A549 (cell line): ENCODE measurements around the gene PHACTR2. TPM values are rescaled to one million over a fixed set of nuclear protein-coding genes. Genes with fewer than 3 reads are reported as not detected.

ENCODE experiments used
- ATAC-seq, 2 experiments: fragments of 200-7000 bp in 1 of 2; fragments of >200 bp in 1 of 2; cut with Nextera tagmentation in 1 of 2; cut with Tn5 transposase in 1 of 2; 3 replicates each; pipeline versions ENCODE4 v1.8.0 to v1.9.1; 2018 to 2020; ENCODE audit warnings: mild to moderate bottlenecking in 1 of 2, moderate library complexity in 1 of 2
- CTCF ChIA-PET: fragments of 300-600 bp; sonication (Branson Sonifier 250); formaldehyde crosslinking; extraction: SDS; loops from one replicate; lab custom pipeline; 2021; ENCODE audit warnings: antibody characterized with exemption, inconsistent platforms; lab: Yijun Ruan, JAX
- POLR2A ChIA-PET: fragments of 350-600 bp; formaldehyde crosslinking; extraction: SDS; loops from one replicate; lab custom pipeline; 2021; ENCODE audit warnings: antibody characterized with exemption, inconsistent platforms; lab: Yijun Ruan, JAX
- DNase-seq, 2 experiments: peaks; one replicate each; pipeline versions ENCODE4 v3.0.0 to v3.0.0-alpha.2; 2011 to 2016; ENCODE audit warnings: low read depth in 1 of 2, low spot score in 1 of 2
- FAIRE-seq: peaks from 2 replicates; lab custom pipeline; 2011; peaks lifted over from hg19 to GRCh38; lab: Jason Lieb, UNC
- H3K27ac ChIP-seq, 2 experiments: fragments of >200 bp; sonication (Bioruptor Twin); formaldehyde crosslinking; 3 replicates each; pipeline ENCODE4 v1.5.1; 2016 to 2017
- H3K4me1 ChIP-seq: fragments of >200 bp; sonication (Bioruptor Twin); formaldehyde crosslinking; 3 replicates; pipeline ENCODE4 v1.6.1; 2016
- H3K4me2 ChIP-seq: fragments of >200 bp; sonication (Bioruptor Twin); formaldehyde crosslinking; 3 replicates; pipeline ENCODE4 v1.6.1; 2016
- H3K4me3 ChIP-seq: fragments of >200 bp; sonication (Bioruptor Twin); formaldehyde crosslinking; 3 replicates; pipeline ENCODE4 v1.5.1; 2016
- H3K9me3 ChIP-seq: fragments of >200 bp; sonication (Bioruptor Twin); formaldehyde crosslinking; 3 replicates; pipeline ENCODE4 v1.6.1; 2016
- ATOH8 ChIP-seq: fragments of 250-450 bp; sonication (Bioruptor Pico); IDR thresholded peaks from 2 replicates; pipeline ENCODE4 v1.5.0; 2020; ENCODE audit warnings: low read depth, mild to moderate bottlenecking, moderate library complexity
- CBX2 ChIP-seq: fragments of 200-600 bp; sonication (generic); IDR thresholded peaks from 2 replicates; pipeline ENCODE4 v1.6.1; 2016; ENCODE audit warnings: low read depth, mild to moderate bottlenecking, borderline replicate concordance
- CBX8 ChIP-seq: fragments of 200-600 bp; sonication (generic); IDR thresholded peaks from 2 replicates; pipeline ENCODE4 v1.6.1; 2016
- CTCF ChIP-seq: fragments of >200 bp; sonication (Bioruptor Twin); formaldehyde crosslinking; IDR thresholded peaks from 3 replicates; pipeline ENCODE4 v1.5.1; 2016
- FOSL2 ChIP-seq, 2 experiments: fragments of 450-650 bp in 1 of 2; fragments of >200 bp in 1 of 2; sonication (Bioruptor Twin) in 1 of 2; formaldehyde crosslinking; IDR thresholded peaks; 2 replicates each; pipeline versions ENCODE4 v1.5.0 to v1.6.1; 2016 to 2020; ENCODE audit warnings: mild to moderate bottlenecking in 1 of 2, moderate library complexity in 1 of 2
- HES2 ChIP-seq: fragments of >200 bp; sonication (Bioruptor Twin); formaldehyde crosslinking; IDR thresholded peaks from 2 replicates; pipeline ENCODE4 v1.6.1; 2016
- MAZ ChIP-seq: fragments of 150-350 bp; IDR thresholded peaks from 2 replicates; pipeline ENCODE4 v1.6.1; 2014; ENCODE audit warnings: antibody characterized with exemption, low read depth, low read length, borderline replicate concordance
- PHF8 ChIP-seq: fragments of 200-600 bp; sonication (generic); IDR thresholded peaks from 2 replicates; pipeline ENCODE4 v1.6.1; 2016; ENCODE audit warnings: low read depth, mild to moderate bottlenecking, antibody characterized with exemption, moderate library complexity, borderline replicate concordance
- RNF2 ChIP-seq: fragments of 200-600 bp; sonication (generic); IDR thresholded peaks from 2 replicates; pipeline ENCODE4 v1.6.1; 2016; ENCODE audit warnings: low read depth, mild to moderate bottlenecking, antibody characterized with exemption, moderate library complexity, borderline replicate concordance
- SREBF2 ChIP-seq: fragments of 450-650 bp; IDR thresholded peaks from 2 replicates; pipeline ENCODE4 v1.6.1; 2014; ENCODE audit warnings: mild to moderate bottlenecking, moderate library complexity
- USF2 ChIP-seq: fragments of 450-650 bp; IDR thresholded peaks from 2 replicates; pipeline ENCODE4 v1.6.1; 2014; ENCODE audit warnings: antibody characterized with exemption
- ZFP36 ChIP-seq: fragments of 450-650 bp; IDR thresholded peaks from 2 replicates; pipeline ENCODE4 v1.6.1; 2014; ENCODE audit warnings: borderline replicate concordance; ENCODE audit not compliant: partially characterized antibody
- ZNF302 ChIP-seq: fragments of 250-450 bp; sonication (Bioruptor Pico); IDR thresholded peaks from 2 replicates; pipeline ENCODE4 v1.9.0; 2021; ENCODE audit warnings: inconsistent platforms, mild to moderate bottlenecking, moderate library complexity
- ZSCAN20 ChIP-seq: fragments of 250-450 bp; sonication (Bioruptor Pico); IDR thresholded peaks from 2 replicates; pipeline ENCODE4 v1.8.0; 2022; ENCODE audit warnings: mild to moderate bottlenecking, moderate library complexity
- WGBS: methylation state at CpG from one replicate; pipeline ENCODE4 v1.1.6; 2017; ENCODE audit errors: missing lambda C conversion rate; 5-methylcytosine and 5-hydroxymethylcytosine counted together
- polyA plus RNA-seq, 4 experiments: library from polyadenylated mRNA; depleted of rRNA in 3 of 4; stranded (reverse); fragments of >200 nt; fragmentation: RNase III in 1 of 4; extraction: RNeasy Plus Mini Kit Qiagen cat#74134 plus additional on column Dnase treatment in 1 of 4; gene quantifications; 2 replicates in 3 of 4; 3 replicates in 1 of 4; pipeline ENCODE4 v1.2.3, GENCODE V29; 2011 to 2017
- TF ChIP-seq, protein P1 (sequence below): fragments of 250-450 bp; sonication (Bioruptor Pico); IDR thresholded peaks from 2 replicates; pipeline ENCODE4 v1.5.0; 2021; ENCODE audit warnings: mild to moderate bottlenecking, moderate library complexity, borderline replicate concordance
- TF ChIP-seq, protein P2 (sequence below): fragments of 200-600 bp; sonication (generic); IDR thresholded peaks from 2 replicates; pipeline ENCODE4 v1.6.1; 2016; ENCODE audit warnings: antibody characterized with exemption, mild to moderate bottlenecking, moderate library complexity
- TF ChIP-seq, protein P3 (sequence below): IDR thresholded peaks from 2 replicates; pipeline ENCODE4 v1.6.1; 2012; ENCODE audit warnings: low read depth, borderline replicate concordance

PHACTR2 gene
- polyA plus RNA-seq, 2 of the 4 experiments (the other 2 are of a cell fraction), result 2.5 to 10.4 TPM

- H3K9me3 ChIP-seq, result no peaks in the 10 kb centered on the region
- FAIRE-seq, result no peak
- ChIA-PET CTCF (interaction anchor here (0.9 kb wide), 1 partner anchor 17 kb away, joined by 4 read pairs; no protein-coding TSS in a partner anchor), POLR2A (no interaction called here)
- TF ChIP-seq HES2 (no peak), CBX8 (no peak), ZFP36 (no peak), ZSCAN20 (CRISPR knock-in tag) (no peak), CTCF (no peak), SREBF2 (no peak), ZNF302 (CRISPR knock-in tag) (no peak), MAZ (no peak), RNF2 (no peak), USF2 (no peak), FOSL2 (IDR thresholded peaks at IDR 0.05) (no peak), FOSL2 (CRISPR knock-in tag; IDR thresholded peaks at IDR 0.05) (no peak), ATOH8 (CRISPR knock-in tag) (no peak), CBX2 (no peak), PHF8 (no peak)
- TF ChIP-seq, protein P1, sequence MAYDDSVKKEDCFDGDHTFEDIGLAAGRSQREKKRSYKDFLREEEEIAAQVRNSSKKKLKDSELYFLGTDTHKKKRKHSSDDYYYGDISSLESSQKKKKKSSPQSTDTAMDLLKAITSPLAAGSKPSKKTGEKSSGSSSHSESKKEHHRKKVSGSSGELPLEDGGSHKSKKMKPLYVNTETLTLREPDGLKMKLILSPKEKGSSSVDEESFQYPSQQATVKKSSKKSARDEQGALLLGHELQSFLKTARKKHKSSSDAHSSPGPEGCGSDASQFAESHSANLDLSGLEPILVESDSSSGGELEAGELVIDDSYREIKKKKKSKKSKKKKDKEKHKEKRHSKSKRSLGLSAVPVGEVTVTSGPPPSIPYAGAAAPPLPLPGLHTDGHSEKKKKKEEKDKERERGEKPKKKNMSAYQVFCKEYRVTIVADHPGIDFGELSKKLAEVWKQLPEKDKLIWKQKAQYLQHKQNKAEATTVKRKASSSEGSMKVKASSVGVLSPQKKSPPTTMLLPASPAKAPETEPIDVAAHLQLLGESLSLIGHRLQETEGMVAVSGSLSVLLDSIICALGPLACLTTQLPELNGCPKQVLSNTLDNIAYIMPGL, result no peak
- TF ChIP-seq, protein P2, sequence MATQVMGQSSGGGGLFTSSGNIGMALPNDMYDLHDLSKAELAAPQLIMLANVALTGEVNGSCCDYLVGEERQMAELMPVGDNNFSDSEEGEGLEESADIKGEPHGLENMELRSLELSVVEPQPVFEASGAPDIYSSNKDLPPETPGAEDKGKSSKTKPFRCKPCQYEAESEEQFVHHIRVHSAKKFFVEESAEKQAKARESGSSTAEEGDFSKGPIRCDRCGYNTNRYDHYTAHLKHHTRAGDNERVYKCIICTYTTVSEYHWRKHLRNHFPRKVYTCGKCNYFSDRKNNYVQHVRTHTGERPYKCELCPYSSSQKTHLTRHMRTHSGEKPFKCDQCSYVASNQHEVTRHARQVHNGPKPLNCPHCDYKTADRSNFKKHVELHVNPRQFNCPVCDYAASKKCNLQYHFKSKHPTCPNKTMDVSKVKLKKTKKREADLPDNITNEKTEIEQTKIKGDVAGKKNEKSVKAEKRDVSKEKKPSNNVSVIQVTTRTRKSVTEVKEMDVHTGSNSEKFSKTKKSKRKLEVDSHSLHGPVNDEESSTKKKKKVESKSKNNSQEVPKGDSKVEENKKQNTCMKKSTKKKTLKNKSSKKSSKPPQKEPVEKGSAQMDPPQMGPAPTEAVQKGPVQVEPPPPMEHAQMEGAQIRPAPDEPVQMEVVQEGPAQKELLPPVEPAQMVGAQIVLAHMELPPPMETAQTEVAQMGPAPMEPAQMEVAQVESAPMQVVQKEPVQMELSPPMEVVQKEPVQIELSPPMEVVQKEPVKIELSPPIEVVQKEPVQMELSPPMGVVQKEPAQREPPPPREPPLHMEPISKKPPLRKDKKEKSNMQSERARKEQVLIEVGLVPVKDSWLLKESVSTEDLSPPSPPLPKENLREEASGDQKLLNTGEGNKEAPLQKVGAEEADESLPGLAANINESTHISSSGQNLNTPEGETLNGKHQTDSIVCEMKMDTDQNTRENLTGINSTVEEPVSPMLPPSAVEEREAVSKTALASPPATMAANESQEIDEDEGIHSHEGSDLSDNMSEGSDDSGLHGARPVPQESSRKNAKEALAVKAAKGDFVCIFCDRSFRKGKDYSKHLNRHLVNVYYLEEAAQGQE, result no peak
- TF ChIP-seq, protein P3, sequence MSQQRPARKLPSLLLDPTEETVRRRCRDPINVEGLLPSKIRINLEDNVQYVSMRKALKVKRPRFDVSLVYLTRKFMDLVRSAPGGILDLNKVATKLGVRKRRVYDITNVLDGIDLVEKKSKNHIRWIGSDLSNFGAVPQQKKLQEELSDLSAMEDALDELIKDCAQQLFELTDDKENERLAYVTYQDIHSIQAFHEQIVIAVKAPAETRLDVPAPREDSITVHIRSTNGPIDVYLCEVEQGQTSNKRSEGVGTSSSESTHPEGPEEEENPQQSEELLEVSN, result no peak
- ATAC-seq, result no peak
- no peak for DNase-seq
- H3K4me2 ChIP-seq, result no peak overlapping the region
- H3K27ac ChIP-seq, result no peak overlapping the region
- H3K4me3 ChIP-seq, result no peak overlapping the region
- peaks cover 9% of the 10 kb centered on the region; the same call in 2 of the 3 replicates for H3K4me1 ChIP-seq
- WGBS, result 87% methylated on average over 3 of the region's 3 CpGs
Observed at GRCh38 chr6:143759666-143760065, 81.9 kb downstream of the PHACTR2 start.
